COLO829 (cell line): Measurements from ENCODE around the gene STAT4.

Source experiments
- DNase-seq: peaks from one replicate; pipeline ENCODE4 v3.0.0; 2012; ENCODE audit warnings: low spot score

Gene STAT4

DNA sequence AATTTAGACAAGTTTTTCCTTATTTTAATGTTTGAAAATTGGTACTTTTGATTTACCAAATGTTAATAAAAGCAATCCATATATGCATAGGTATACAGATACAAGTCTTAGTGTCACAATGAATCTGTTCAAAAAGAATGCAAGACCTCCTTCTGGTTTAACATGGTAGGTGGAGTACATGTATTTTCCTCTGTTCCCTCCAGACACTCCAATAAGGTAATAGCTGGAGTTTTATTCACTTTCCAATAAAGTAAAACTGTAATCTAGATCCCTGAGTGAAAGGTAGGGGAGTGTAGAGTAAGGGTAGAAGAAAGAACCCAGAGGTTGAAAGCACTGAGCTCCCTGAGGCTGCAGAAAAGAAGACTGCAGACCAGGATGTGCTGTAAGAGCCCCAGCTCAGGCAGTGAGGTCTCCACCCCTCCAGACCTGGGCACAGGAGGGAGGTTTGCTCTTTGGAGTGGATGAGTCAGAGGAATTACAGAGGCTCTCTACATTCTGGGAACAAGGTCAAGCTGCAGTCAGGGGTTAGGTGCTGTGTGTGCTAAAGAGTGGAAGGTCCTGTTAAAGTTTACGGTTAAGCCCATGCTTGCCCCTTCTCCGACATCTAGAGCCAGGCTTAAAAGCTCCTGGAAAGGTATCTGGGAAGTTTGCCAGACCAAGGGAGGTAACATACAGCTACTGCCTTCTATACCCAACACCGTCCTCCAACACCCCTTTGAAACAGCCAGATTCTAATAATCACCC lies 109.2 kb downstream of the STAT4 start:
- no peak for DNase-seq

DNA sequence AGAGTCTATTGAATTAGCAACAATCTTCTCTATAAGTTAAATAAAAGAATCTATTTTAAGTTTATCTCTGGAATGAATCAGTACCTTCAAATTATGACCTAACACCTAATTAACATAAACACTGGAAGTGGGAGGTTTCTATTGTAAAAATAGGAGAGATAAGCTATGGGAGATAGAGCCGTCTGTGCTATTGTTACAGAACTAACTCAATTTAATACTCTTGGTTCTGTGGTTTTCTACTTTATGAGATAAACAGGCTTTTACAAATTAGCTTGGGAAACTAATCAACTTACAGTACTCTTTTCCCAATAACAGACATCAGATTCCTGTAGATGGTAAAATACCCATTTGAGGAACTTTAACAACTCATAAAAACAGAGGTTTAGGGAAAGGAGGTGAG lies 111.2 kb downstream of the STAT4 start:
- DNase-seq: no peak

DNA sequence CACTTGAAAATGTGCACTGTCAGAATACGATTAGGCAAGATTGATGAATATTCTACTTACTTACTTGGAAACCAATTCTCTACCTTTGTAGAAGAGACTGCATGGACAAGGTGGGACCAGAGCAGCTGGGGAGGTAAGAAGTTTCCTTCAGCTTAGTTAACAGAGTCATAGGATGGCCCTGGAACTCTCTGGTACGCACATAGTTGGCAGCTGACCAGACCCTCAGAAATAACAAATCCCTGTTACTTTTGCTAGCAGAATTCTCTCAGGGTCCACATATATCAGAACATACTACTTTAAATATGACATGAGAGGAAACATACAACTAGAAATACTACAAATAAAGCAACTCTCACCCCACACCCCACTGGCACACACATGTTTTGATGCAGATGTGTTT lies 112.1 kb downstream of the STAT4 start:
- DNase-seq: no peak

DNA sequence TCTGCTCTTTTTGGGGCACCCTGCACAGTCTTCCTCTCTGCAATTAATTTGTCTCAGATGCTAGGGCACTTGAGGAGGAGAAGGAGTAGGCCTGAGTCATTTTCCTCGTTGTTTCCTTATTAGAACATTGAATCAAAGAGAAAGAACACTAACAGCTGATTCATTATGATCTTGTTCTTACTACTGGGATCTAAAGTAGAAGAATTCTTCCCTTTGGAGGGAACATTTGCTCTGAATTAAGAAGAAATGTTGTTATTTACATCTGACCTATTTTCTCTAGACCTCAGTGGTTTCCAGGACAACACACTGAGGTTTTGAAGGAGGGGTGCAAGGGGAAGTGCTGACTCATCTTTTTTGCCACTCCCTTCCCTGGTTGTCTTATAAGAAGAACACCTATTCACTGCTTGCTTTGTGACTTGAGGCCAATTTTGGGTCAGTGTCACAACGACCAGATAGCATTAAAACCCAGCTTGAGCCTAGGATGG lies 112.5 kb downstream of the STAT4 start:
- no peak for DNase-seq

DNA sequence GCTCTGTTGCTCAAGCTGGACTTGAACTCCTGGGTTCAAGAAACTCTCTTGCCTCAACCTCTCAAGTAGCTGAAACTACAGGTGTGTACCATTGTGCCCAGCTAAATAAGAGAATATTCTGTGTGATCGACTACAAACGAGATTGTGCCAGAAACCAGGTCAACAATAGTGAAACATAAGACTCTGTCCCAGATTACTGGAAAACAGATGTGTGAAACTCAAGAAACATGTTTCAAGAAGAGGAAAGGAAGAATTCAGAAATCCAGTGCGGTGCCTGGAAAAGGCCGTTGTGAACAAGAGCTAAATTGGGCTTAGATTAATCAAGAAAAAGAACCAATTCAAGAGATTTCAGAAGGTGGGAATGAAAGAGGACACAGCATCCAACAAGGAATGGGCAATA lies 113.4 kb downstream of the STAT4 start:
- DNase-seq: no peak

DNA sequence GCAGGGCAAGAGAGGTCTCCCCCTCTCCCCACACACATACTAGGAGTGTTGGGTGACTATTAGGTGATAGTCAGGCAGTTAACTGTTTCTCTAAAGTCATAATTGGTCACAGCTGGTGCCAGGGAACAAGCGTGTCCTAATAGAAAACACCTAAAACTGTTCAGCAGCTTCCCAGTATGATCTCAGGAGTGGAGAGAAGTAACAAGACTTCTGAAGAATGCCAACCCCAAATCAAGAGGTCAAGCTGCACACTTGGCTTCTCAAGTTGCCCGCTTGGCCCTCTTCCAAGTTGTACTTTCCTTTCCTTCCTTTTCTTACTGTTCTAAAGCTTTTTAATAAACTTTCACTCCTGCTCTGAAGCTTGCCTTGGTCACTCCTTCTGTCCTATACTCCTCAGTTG lies 114.4 kb downstream of the STAT4 start:
- DNase-seq: no peak

DNA sequence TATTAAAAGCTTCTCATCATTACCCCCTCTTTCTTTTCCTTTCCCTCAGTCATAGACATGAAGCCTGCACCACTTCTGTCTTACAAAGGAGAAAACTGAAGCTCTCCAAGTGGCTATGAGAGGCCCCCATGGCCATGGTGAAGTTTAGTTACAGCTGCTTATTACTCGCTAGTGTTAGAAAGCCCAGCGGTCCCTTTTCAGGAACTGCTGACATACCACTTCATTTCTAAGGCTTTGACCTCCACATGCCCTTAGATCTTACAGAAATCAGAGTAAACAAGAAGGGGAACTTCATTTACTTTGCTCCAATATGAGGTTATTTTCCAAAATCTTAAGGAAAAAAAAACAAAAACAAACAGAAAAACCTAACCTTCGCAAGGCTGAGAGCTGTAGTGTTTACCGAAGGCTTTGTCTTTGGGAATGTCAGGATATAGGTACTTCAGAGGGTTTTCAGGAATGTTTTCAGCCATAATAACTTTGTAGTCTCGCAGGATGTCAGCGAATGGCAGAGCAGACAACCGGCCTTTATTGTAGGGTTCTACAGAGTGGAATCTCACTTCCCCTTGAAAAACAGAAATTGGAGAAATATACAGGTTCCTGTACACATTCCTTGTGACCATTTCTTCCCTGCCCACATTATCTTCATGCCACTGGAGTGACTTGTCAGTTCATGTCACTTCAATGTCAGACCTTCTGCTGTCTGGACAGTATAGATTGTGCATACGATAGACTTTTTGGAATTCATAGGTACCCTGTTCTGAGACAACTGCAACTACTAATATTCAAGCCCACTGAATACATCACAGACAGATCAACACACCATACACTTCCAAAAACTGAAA lies 118.0 kb downstream of the STAT4 start:
- no peak for DNase-seq

DNA sequence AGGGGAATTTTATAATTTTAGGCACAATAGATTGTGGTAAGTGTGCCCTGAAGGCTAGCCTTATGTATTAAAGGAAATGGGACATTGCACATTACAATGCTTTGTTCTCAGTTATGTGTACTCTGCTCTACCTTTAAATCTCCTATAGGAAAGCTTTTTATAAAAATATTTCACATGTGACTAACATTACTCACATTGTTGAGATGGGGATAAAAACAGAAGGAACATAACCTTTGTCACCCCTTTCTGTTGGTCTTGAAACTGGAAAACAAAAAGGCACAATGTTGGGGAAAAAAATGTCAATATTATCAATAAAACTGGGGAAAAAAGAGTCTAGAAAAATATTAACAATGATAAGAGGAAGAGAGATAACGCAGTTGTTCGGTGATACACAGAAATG lies 119.5 kb downstream of the STAT4 start:
- no peak for DNase-seq

DNA sequence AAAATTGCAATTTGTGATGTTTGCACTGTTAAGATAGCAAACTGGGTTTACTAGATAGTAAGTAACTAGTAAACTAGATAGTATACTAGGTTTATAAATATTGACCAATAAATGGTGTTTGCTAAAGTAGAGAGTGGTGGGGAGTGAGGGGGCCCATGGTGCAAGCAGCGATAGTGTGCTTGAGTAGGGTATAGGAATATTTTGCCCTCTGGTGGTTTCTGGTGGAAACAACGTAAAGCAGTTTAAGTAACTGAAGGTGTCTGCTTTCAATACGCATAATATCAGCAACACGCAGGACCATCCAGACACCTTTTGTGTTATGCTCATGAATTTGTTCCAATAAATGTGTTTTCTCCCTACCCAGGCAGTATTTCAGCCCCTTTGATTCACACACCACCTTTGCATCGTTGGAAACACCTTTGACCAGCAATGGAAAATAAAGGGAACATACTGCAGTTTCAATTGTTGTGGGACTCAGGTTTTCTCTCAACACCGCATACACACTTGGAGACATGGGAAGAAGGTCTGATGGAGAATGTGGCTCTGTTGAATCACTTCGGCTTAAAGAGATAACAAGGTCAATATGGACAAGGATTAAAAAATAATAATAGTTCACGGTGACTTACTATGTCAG lies 120.2 kb downstream of the STAT4 start:
- DNase-seq: peak; percentile 62

DNA sequence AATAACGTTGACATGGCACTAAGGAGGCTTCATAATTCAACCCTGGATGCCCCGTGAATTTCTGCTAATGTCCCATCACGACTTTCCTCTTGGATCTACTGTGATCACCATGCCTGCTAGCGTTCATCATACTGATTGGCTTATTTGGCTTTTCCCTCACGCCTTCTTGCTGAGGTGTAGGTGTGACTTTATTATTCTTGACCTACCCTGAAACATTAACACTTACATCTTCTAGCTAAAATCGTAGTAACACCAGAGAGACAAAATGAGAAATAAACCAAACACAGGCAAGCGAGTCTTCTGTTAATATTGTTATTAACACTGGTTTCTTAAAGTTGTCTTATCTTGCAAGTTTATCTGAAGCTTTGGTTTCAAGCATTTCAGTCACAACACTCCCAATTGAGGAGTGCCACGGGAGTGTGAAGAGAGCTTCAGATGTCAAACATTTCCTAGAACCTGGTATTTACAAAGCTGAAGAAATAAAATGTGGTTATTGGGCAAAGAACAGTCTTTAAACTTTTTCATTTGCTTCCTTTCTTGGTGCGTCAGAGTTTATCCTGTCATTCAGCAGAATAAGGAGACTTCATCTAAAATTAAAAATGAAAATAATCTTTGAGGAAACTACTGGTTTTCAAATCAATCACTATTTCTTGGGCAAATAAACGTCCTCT lies 121.4 kb downstream of the STAT4 start:
- DNase-seq: no peak

DNA sequence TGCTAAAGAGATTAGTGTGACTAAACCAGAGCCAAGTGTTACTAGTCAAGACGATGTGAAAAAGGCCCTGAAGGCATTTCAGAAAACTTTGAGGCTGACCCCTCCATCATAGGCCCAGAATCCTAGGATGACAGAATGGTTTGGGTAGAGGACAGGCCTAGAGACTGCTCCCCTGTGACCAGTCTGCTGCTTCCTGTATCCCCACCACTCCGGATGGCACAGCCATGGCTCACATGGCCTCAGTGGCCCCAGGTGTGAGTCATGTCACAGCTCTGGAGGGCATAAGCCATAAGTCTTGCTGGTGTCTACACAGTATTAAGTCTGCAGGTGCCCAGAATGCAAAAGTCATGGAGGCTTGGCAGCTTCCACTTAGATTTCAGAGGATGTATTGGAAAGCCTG lies 124.4 kb downstream of the STAT4 start:
- DNase-seq: no peak

DNA sequence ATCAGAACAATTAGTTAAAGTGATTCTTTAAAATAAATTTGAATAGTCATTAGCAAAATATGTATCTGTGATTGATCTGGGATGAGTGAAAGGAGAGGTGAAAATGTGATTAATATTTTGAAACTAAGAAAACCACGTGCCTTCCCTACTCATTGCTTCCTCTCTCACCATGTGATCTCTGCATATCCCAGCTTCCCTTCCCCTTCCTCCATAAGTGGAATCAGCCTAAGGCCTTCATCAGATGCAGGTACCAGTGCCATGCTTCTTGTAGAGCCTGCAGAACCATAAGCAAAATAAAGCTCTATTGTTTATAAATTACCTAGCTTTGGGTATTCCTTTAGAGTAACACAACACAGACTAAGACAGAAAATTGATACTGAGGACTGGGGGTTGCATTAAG lies 125.7 kb downstream of the STAT4 start:
- DNase-seq: no peak

DNA sequence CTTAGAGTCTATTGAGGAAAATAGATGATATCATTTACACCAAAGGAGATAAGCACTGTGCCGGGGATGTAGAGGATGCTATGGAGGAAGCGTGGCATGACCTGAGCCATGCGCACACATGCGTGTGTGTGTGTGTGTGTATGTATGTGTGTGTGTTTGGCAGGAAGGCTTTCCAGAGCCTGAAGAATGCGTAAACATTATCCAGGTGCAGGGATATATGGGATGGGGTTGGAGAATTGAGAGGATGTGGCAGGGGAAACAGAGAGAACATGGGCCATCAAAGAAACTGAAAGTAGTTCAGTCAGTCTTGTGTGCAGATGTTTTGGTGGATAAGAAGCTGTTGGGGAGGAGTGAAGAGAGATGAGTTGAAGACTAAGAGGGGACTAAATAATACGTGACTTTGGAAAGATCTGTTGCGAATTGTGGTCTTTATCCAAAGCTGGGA lies 127.5 kb downstream of the STAT4 start:
- DNase-seq: no peak

DNA sequence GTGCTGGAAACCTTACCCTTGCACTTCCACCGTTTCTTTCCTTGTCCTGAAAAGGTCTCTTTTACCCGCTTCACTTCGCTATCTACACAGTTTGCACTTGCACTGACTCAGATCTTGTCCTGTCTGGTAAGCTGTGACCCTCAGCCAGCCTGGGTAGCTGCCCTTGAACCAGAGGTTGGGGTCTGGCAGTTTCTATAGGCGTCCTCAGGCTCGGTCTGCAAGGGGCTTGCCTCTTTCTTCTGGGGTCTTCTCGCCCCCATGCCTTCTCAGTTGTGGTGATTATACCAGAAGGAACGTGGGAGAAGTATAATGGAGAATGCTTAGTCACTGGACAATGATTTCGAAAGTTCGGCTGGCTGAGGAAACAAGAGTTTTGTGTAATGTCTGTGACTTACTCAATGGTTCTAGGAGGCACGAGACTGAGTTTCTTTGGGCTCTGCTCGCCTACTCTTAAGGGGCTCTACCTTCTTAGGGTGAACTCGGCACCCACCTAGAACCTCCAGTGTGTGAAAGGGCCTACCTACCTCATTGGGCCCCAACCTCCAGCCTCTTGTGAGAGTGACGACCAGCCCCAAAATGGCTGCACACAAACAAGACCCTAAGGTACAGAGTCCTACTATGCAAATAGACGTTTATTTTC lies 129.9 kb downstream of the STAT4 start:
- no peak for DNase-seq

DNA sequence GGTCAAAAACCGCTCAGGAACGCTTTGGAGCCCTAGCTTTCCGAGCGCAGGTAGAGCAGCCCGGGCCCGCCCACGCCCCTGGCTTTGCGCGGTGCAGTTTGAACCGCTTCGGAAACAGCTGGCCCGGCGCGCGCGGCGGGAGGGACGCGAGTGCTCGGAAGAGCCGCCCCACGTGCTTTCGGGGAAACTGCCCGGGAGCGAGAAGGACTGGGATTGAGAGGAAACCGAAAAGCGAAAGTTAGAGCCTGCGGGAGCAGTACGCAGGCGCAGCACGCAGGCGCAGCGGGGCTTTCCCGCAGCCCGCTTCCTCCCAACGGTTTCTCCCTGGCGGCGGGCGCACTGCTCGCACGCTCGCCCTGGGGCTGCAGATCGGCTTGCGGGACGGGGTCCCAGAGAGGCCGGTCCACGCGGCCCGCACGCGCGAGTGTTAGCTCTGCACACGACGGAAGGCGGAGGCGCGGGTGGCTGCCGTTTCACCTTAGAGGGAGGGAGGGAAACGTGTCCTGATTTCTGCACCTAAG lies 130.5 kb downstream of the STAT4 start:
- peak; percentile 99 for DNase-seq

DNA sequence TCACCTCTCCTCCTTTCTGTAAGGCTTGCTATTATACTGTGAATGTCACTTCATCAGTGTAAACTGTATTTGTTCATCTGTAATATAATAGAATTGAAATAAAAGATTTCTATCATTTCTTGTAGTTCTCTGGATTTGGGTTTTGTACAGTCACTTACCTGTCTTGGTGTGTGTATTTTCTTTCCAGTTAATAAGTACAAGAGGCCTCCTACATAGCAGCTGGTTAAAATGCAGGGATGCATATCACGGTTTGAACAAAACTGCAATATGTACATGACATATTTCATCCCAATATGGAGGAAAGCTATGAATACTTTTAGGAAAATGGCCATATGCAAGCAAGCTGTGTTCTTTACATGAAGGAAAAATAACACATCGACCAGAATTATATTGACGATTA lies 131.4 kb downstream of the STAT4 start:
- no peak for DNase-seq

DNA sequence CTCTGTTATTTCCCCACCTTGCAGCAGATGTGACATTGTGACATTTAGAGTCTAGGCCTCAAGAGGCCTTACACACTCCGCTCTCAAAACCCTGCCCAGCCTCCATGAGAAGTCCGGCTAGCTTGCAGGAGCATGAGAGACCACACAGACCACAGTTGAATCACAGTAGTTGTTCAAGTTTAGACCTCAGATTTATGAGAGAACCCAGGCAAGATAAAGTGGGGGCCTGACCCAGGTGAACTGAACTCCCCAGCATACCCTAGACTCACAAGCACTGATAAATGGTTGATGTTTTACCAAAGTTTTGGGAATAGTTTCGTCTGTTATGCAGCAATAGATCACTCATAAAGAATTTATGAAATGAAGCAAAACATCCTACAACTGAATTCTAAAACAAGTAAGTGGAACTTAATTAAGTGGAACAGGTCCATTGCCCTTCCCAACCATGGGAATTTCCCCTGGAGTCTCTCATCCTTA lies 132.1 kb downstream of the STAT4 start:
- no peak for DNase-seq

DNA sequence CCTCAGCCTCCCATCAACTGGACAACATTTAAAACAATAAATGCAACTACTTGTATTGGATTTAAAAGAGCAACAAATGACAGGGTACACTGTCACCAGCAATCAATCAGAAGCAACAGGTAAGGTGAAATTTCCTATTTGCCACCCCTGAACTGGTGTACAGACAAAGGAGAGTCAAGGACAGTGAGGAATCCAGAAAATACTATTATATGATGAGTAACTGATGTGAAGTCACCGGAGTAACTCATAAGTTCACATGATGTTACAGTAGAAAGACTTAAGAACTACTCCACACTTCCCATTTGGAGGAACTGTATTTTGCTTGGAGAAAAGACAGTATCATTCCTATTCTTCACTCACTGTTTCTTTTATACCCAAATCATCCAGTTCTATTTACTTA lies 132.7 kb downstream of the STAT4 start:
- no peak for DNase-seq

DNA sequence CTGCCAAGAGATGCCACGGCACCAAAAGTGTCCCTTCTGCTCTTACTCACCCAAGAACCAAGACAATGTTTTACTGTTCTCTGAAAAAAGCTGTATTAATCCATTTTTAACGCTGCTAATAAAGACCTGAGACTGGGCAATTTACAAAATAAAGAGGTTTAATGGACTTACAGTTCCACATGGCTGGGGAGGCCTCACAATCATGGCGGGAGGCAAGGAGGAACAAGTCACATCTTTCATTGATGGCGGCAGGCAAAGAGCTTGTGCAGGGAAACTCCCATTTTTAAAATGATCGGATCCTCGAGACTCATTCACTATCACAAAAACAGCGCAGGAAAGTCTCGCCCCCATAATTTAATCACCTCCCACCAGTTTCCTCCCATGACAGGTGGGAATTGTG lies 135.0 kb downstream of the STAT4 start:
- DNase-seq: no peak

DNA sequence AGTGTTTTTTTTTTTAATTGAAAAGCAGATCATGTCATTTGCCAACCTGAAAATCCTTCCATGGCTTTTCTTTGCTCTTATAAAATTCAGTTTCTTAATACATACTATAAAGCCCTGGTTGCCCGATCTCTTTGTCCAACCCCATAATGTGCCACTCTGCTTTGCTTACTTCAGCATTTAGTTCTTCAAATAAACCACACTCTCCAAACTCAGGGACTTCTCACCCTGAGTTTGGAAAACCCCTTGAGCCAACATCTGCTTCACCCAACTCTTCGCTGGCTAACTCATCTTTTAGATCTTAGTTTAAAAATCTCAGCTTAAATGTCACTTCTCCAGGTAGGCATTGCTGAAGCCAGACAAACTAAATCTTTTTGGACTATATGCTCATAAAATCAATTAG lies 135.6 kb downstream of the STAT4 start:
- DNase-seq: no peak

DNA sequence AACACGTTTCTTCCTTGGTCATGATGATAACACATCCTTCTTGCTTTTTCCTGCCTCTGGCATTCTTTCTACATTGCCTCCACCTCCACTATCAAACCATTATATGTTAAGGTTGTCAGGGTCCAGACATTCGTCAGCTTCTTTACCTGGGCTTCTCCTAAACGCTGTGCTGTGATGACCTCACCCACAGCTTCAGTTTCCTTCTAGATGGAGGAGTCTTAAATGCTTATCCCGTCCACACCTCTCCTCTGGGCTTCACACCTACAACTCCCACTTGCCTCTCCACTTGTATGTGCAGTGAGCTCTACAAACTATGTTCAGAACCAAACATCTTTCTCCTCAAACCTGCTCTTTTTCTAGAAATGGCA lies 136.2 kb downstream of the STAT4 start:
- DNase-seq: no peak
